Skeletal muscle cell (primary cell): ENCODE measurements around the gene UACA.
"Not testable (repeated sequence)": the region's sequence is repeated elsewhere in the genome, so short reads cannot be mapped to it uniquely, and the experiment has no call there.

ENCODE experiments used
- DNase-seq: peaks from one replicate; pipeline ENCODE4 v3.0.0-alpha.2; 2010; ENCODE audit warnings: low read depth
- H3K4me3 ChIP-seq: 2 replicates; pipeline ENCODE4 v1.5.1; 2011; ENCODE audit warnings: low read depth, mild to moderate bottlenecking, control low read depth, low read length, moderate library complexity

UACA gene

GRCh38 chr15:70757627-70758026 is 5.7 kb downstream of the UACA start:
- no peak for DNase-seq
- no peak overlapping the region for H3K4me3 ChIP-seq

- H3K4me3 ChIP-seq: no peak overlapping the region
- no peak for DNase-seq
These were observed 8.5 kb downstream of the UACA start for GRCh38 chr15:70754862-70755261.

- no peak overlapping the region for H3K4me3 ChIP-seq
- no peak for DNase-seq
These were observed 10.1 kb downstream of the UACA start for GRCh38 chr15:70753101-70753829.

- H3K4me3 ChIP-seq: no peak overlapping the region
These were observed 11.1 kb downstream of the UACA start for GRCh38 chr15:70752193-70752635.

GRCh38 chr15:70750203-70750869 is 13.0 kb downstream of the UACA start:
- no peak overlapping the region for H3K4me3 ChIP-seq
- DNase-seq: no peak

More at GRCh38 chr15:70752193-70752635, 11.1 kb downstream of the UACA start:
- no peak for DNase-seq

GRCh38 chr15:70748281-70748747 is 15.0 kb downstream of the UACA start:
- H3K4me3 ChIP-seq: no peak overlapping the region
- no peak for DNase-seq

GRCh38 chr15:70746598-70746997 is 16.8 kb downstream of the UACA start:
- not testable (repeated sequence) for H3K4me3 ChIP-seq, DNase-seq

- DNase-seq: no peak
- no peak overlapping the region for H3K4me3 ChIP-seq
These were observed 20.4 kb downstream of the UACA start for GRCh38 chr15:70742928-70743327.

- DNase-seq: no peak
- H3K4me3 ChIP-seq: no peak overlapping the region
These were observed 21.6 kb downstream of the UACA start for GRCh38 chr15:70741677-70742293.

- DNase-seq: peak; percentile 87
- no peak overlapping the region for H3K4me3 ChIP-seq
These were observed 22.2 kb downstream of the UACA start for GRCh38 chr15:70741107-70741531.

GRCh38 chr15:70735040-70735439 is 28.3 kb downstream of the UACA start:
- DNase-seq, H3K4me3 ChIP-seq: not testable (repeated sequence)

GRCh38 chr15:70729164-70729563 is 34.2 kb downstream of the UACA start:
- H3K4me3 ChIP-seq: no peak overlapping the region
- no peak for DNase-seq

GRCh38 chr15:70726753-70727152 is 36.6 kb downstream of the UACA start:
- no peak overlapping the region for H3K4me3 ChIP-seq
- DNase-seq: no peak

GRCh38 chr15:70723927-70724326 is 39.4 kb downstream of the UACA start:
- no peak for DNase-seq
- H3K4me3 ChIP-seq: no peak overlapping the region

- DNase-seq: no peak
These were observed 40.3 kb downstream of the UACA start for GRCh38 chr15:70723122-70723422.

GRCh38 chr15:70722266-70723121 is 40.9 kb downstream of the UACA start:
- H3K4me3 ChIP-seq: no peak overlapping the region
- DNase-seq: no peak

More at GRCh38 chr15:70723122-70723422, 40.3 kb downstream of the UACA start:
- no peak overlapping the region for H3K4me3 ChIP-seq

GRCh38 chr15:70720228-70721016 is 42.9 kb downstream of the UACA start:
- DNase-seq: no peak
- no peak overlapping the region for H3K4me3 ChIP-seq

GRCh38 chr15:70717237-70717793 is 46.0 kb downstream of the UACA start:
- no peak for DNase-seq
- H3K4me3 ChIP-seq: no peak overlapping the region
